HCT116 (cell line): ENCODE data around the gene ALPP. TPM values are rescaled to one million over a fixed set of nuclear protein-coding genes. Genes with fewer than 3 reads are reported as not detected.
"Not testable (repeated sequence)": the region's sequence is repeated elsewhere in the genome, so short reads cannot be mapped to it uniquely, and the experiment has no call there.

ENCODE experiments used
- ATAC-seq: fragments of 200-7000 bp; cut with Tn5 transposase; 2 replicates; pipeline ENCODE4 v1.9.1; 2020; ENCODE audit warnings: mild to moderate bottlenecking, moderate library complexity
- BruUV-seq: library from RNA; stranded (reverse); fragments of 400-500 nt; replicated peaks from 2 replicates; lab custom pipeline; 2021; lab: Mats Ljungman, UMichigan
- CTCF ChIA-PET: fragments of 300-600 bp; sonication (Branson Sonifier 250); formaldehyde crosslinking; loops from one replicate; lab custom pipeline; 2021; ENCODE audit warnings: antibody characterized with exemption; lab: Charles Lee
- POLR2A ChIA-PET: fragments of 300-600, 350-600 bp; sonication (Branson Sonifier 250); formaldehyde crosslinking; loops from one replicate; lab custom pipeline; 2021; ENCODE audit warnings: antibody characterized with exemption; lab: Charles Lee
- RAD21 ChIA-PET, 2 experiments: fragments of 300-600 bp; sonication (Branson Sonifier 250); formaldehyde crosslinking; loops; one replicate each; lab custom pipeline; 2023; ENCODE audit warnings: low total read pairs in 2 of 2; ENCODE audit not compliant: uncharacterized antibody in 2 of 2, unreplicated experiment in 2 of 2, low non-redundant PET in 1 of 2; lab: Charles Lee
- DNase-seq: peaks from one replicate; pipeline ENCODE4 v3.0.0-alpha.2; 2010; ENCODE audit warnings: low read depth, low spot score
- H2AFZ ChIP-seq: fragments of 200-600 bp; shearing (Covaris generic), sonication (generic); 2 replicates; pipeline ENCODE4 v1.6.1; 2017; ENCODE audit warnings: low read depth, mixed run types, mixed read lengths, antibody characterized with exemption, low read length; ENCODE audit not compliant: poor library complexity, severe bottlenecking
- H3K27ac ChIP-seq: 2 replicates; pipeline ENCODE4 v1.5.1; 2012; ENCODE audit warnings: low read depth, low read length
- H3K27me3 ChIP-seq: fragments of 200-600 bp; sonication (generic); 2 replicates; pipeline ENCODE4 v1.6.1; 2016; ENCODE audit warnings: mixed run types, low read length, mixed read lengths; ENCODE audit not compliant: insufficient read depth
- H3K36me3 ChIP-seq, 2 experiments: fragments of 200-500 bp in 1 of 2; fragments of 200-600 bp in 1 of 2; sonication (Bioruptor generic) in 1 of 2; sonication (generic) in 1 of 2; 2 replicates each; pipeline versions ENCODE4 v1.5.1 to v1.6.1; 2014 to 2016; ENCODE audit warnings: low read length in 2 of 2, inconsistent platforms in 1 of 2, mixed read lengths in 1 of 2, mixed run types in 1 of 2; ENCODE audit not compliant: insufficient read depth in 2 of 2, control insufficient read depth in 1 of 2
- H3K4me1 ChIP-seq, 2 experiments: fragments of 200-600 bp in 1 of 2; sonication (generic) in 1 of 2; 2 replicates each; pipeline versions ENCODE4 v1.5.1 to v1.6.1; 2012 to 2017; ENCODE audit warnings: low read length in 2 of 2, inconsistent platforms in 1 of 2, mild to moderate bottlenecking in 1 of 2, mixed read lengths in 1 of 2, mixed run types in 1 of 2, moderate library complexity in 1 of 2; ENCODE audit not compliant: insufficient read depth in 2 of 2, control insufficient read depth in 1 of 2
- H3K4me2 ChIP-seq: fragments of 200-600 bp; sonication (generic); 2 replicates; pipeline ENCODE4 v1.6.1; 2017; ENCODE audit warnings: mixed run types, low read length, mixed read lengths
- H3K4me3 ChIP-seq, 2 experiments: fragments of 200-600 bp in 1 of 2; sonication (generic) in 1 of 2; replicated peaks in 1 of 2; 2 replicates each; pipeline ENCODE4 v1.5.1; 2011 to 2016; ENCODE audit warnings: low read length in 2 of 2, control low read depth in 1 of 2, low read depth in 1 of 2, mild to moderate bottlenecking in 1 of 2, mixed read lengths in 1 of 2, mixed run types in 1 of 2
- H3K79me2 ChIP-seq: fragments of 200-600 bp; sonication (generic); 2 replicates; pipeline ENCODE4 v1.6.1; 2017; ENCODE audit warnings: mild to moderate bottlenecking, mixed run types, low read length, moderate library complexity, mixed read lengths; ENCODE audit not compliant: insufficient read depth
- H3K9ac ChIP-seq: fragments of 200-600 bp; sonication (generic); 2 replicates; pipeline ENCODE4 v1.6.1; 2016; ENCODE audit warnings: low read length, mixed read lengths
- H3K9me2 ChIP-seq: fragments of 200-600 bp; sonication (generic), shearing (Covaris generic); 2 replicates; pipeline ENCODE4 v1.6.1; 2017; ENCODE audit warnings: mixed run types, mild to moderate bottlenecking, moderate library complexity; ENCODE audit not compliant: insufficient read depth
- H3K9me3 ChIP-seq, 2 experiments: fragments of 200-500 bp in 1 of 2; fragments of 200-600 bp in 1 of 2; sonication (Bioruptor generic) in 1 of 2; sonication (generic) in 1 of 2; 2 replicates each; pipeline ENCODE4 v1.6.1; 2014 to 2017; ENCODE audit warnings: low read length in 2 of 2, mixed read lengths in 2 of 2, inconsistent platforms in 1 of 2, low read depth in 1 of 2, mild to moderate bottlenecking in 1 of 2, mixed run types in 1 of 2, moderate library complexity in 1 of 2; ENCODE audit not compliant: control insufficient read depth in 1 of 2, insufficient read depth in 1 of 2
- H4K20me1 ChIP-seq: fragments of 200-600 bp; sonication (generic), shearing (Covaris generic); 2 replicates; pipeline ENCODE4 v1.6.1; 2017; ENCODE audit warnings: mixed run types, mild to moderate bottlenecking, moderate library complexity; ENCODE audit not compliant: insufficient read depth
- CTCF ChIP-seq, 3 experiments: fragments of 200-600 bp in 1 of 3; sonication (generic) in 1 of 3; IDR thresholded peaks in 2 of 3; conservative IDR thresholded peaks in 1 of 3; 2 replicates each; pipeline ENCODE4 v1.5.1; 2012 to 2017; ENCODE audit warnings: low read depth in 2 of 3, low read length in 2 of 3, antibody characterized with exemption in 1 of 3, borderline replicate concordance in 1 of 3, control low read depth in 1 of 3, mild to moderate bottlenecking in 1 of 3, mixed read lengths in 1 of 3, mixed run types in 1 of 3, moderate library complexity in 1 of 3; ENCODE audit not compliant: insufficient read depth in 1 of 3
- EGR1 ChIP-seq: IDR thresholded peaks from 2 replicates; pipeline ENCODE4 v1.6.1; 2012; ENCODE audit warnings: low read depth
- EZH2 ChIP-seq: fragments of 200-600 bp; sonication (generic); IDR thresholded peaks from 2 replicates; pipeline ENCODE4 v1.6.1; 2017; ENCODE audit warnings: antibody characterized with exemption, mixed run types
- JUND ChIP-seq: IDR thresholded peaks from 2 replicates; pipeline ENCODE4 v1.6.1; 2012
- ZBTB33 ChIP-seq: IDR thresholded peaks from 2 replicates; pipeline ENCODE4 v1.6.1; 2011; ENCODE audit warnings: mild to moderate bottlenecking, low read length, moderate library complexity; ENCODE audit not compliant: insufficient replicate concordance; ENCODE audit errors: extremely low read depth
- intact Hi-C: fragments of 100-400 bp; cut with micrococcal nuclease; formaldehyde crosslinking; loops from 2 replicates; pipeline ENCODE4 v1.10.0; 2022
- total RNA-seq: library from RNA; stranded (reverse); gene quantifications from one replicate; pipeline ENCODE4 v1.2.1, GENCODE V29; 2021; ENCODE audit not compliant: unreplicated experiment

Gene ALPP
- total RNA-seq, 1 experiment from 2014 or later, result 0.34 TPM

- no peak for TF ChIP-seq CTCF (IDR thresholded peaks at IDR 0.05 in 2 of 3, conservative IDR thresholded peaks at IDR 0.05 in 1 of 3; ENCODE audit: borderline replicate concordance in 1 of 3, insufficient read depth in 1 of 3, low read depth in 2 of 3, low read length in 2 of 3)
- no peak for TF ChIP-seq EGR1
These were observed 48.9 kb upstream of the ALPP start (continued) for GRCh38 chr2:232329716-232330067.

GRCh38 chr2:232330068-232330999 lies 48.2 kb upstream of the ALPP start:
- CTCF ChIA-PET, result no interaction called here
- Histone ChIP-seq H3K79me2 (no peaks in the 10 kb centered on the region), H3K4me2 (no peak overlapping the region), H3K9me2 (no peaks in the 10 kb centered on the region), H3K9me3 (no peaks in the 10 kb centered on the region), H3K4me1 (no peaks in the 10 kb centered on the region), H2AFZ (no peak overlapping the region), H4K20me1 (no peaks in the 10 kb centered on the region), H3K27me3 (no peaks in the 10 kb centered on the region), H3K4me3 (no peak overlapping the region), H3K27ac (no peak overlapping the region), H3K36me3 (no peaks in the 10 kb centered on the region), H3K9ac (no peak overlapping the region)
- ATAC-seq (no peak), DNase-seq (no peak)
- POLR2A ChIA-PET, result no interaction called here
- TF ChIP-seq CTCF (IDR thresholded peaks at IDR 0.05 in 2 of 3, conservative IDR thresholded peaks at IDR 0.05 in 1 of 3; ENCODE audit: borderline replicate concordance in 1 of 3, insufficient read depth in 1 of 3, low read depth in 2 of 3, low read length in 2 of 3) (no peak), JUND (no peak), EZH2 (no peak), ZBTB33 (no peak)
- intact Hi-C loops, result no loop called here
- BruUV-seq, result no TSS peak
- RAD21 ChIA-PET, result no interaction called here

GRCh38 chr2:232331061-232331460 lies 47.5 kb upstream of the ALPP start:
- BruUV-seq, H3K9ac ChIP-seq, ATAC-seq, H3K27me3 ChIP-seq, H3K4me1 ChIP-seq, CTCF ChIA-PET, H4K20me1 ChIP-seq, DNase-seq, H3K79me2 ChIP-seq, POLR2A ChIA-PET, H3K4me2 ChIP-seq, H3K36me3 ChIP-seq, RAD21 ChIA-PET, intact Hi-C loops, H3K9me3 ChIP-seq, H2AFZ ChIP-seq, H3K27ac ChIP-seq, H3K4me3 ChIP-seq, H3K9me2 ChIP-seq: not testable (repeated sequence)
